DMS153 (cell line): ENCODE results near the gene SLC25A53.
"Not testable (repeated sequence)": the region's sequence is repeated elsewhere in the genome, so short reads cannot be mapped to it uniquely, and the experiment has no call there.

ENCODE experiments used
- DNase-seq: peaks from one replicate; lab custom pipeline; 2025; lab: John Stamatoyannopoulos, UW

The SLC25A53 gene

GRCh38 chrX:104054956-104055355 lies 101.9 kb downstream of the SLC25A53 start:
- DNase-seq = not testable (repeated sequence)
